GM18868 (cell line): ENCODE data around the gene CAMK2B.

ENCODE experiments used
- ATAC-seq: cut with Tn5 transposase; IDR thresholded peaks from one replicate; pipeline ENCODE4 v1.9.1; 2021; ENCODE audit warnings: mild to moderate bottlenecking, moderate library complexity; ENCODE audit not compliant: unreplicated experiment

CAMK2B gene

DNA sequence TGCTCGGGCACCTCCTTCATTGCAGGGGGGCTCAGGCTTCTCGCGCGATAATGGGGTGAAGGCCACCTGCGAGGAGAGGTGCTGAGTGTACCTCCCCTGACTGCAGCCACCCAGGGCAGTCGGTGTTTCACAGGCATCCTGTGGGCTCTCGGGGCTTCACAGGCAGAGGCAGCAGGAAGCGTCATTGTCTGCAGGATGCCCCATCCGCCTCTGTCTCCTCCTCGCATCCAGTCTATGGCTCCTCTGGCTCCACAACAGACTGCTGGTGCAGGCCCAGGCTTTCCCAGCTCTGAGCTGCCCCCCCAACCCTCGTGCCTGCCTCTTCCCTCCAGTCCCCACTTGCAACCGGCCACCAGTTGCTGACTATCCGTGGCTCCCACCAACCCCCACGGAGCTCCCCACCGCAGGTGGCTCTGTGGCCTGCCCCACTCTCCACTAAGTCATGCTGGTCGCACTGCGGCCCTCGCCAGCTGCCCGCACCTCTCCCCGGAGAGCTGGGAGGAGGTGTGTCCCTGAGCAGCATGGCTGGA lies 36.5 kb downstream of the CAMK2B start:
- ATAC-seq, result no peak

DNA sequence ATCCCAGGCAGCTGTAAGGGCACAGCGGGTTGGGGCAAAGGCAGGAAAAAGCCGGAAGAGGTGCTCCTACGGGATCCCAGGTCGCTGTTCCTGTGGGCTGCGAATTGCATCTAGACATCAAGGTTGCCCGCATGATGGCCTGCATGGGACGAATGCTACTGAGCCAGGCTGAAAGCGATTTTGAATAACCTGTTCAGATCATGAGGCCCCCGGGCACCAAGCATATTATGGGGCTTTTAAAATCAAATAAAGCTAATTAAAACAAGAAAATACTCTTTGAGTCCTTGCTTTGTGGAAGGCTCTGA lies 37.1 kb downstream of the CAMK2B start:
- ATAC-seq, result no peak

- ATAC-seq, result no peak
Observed at GRCh38 chr7:44287488-44288380, 37.7 kb downstream of the CAMK2B start.

GRCh38 chr7:44286618-44287487 lies 38.5 kb downstream of the CAMK2B start:
- ATAC-seq, result no peak

DNA sequence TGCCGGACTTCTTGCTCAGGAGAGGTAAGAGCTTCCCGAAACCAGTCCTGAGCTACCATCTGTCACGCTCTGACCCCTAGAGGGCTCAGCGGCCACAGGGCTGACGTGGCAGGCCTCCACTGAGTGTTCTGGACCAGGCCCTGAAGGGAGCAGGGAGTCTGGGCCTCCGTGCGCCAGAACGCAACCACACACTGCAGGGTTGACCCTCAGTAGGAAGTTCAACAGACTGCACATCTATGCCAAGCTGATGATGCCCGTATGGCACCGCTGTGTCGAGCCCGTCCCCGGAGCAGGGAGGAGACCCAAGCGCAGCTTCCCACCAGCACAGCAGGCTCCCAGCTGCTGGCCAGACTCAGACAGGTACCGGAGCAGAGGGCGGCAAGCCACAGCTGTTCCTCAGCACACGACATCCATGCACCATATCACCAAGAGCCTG lies 39.2 kb downstream of the CAMK2B start:
- ATAC-seq, result no peak

GRCh38 chr7:44285561-44285960 lies 39.8 kb downstream of the CAMK2B start:
- ATAC-seq, result no peak

DNA sequence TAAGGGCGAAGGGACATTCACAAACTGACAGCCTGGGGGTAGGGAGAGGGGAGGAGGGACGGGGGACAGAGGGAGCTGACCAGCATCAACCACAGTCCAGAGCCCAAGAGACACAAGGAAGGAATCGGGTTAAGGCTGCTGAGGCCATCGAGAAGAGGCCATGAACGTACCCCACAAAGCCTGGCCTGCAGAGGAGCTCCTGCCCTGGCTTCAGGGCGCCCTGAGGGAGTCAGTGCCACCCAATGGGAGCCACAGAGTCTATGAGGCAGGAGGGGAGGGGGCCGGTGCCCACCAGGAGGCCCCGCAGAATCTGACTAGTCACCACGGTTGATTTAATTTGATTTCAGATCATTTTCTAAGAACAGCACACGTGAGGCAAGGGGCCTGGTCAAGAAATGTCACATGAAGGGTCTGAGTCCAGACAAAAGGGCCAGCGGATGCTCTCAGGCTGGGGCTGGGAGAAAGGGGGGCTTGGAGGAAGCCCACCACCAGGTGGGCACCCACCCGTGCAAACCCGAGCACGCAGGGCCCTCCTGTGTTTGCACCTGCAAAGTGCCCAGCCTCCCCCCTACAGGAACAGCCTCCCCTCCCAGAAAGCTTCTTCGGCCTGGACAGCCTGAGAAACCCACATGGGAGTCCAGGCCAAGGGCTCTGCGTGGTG lies 40.4 kb downstream of the CAMK2B start:
- ATAC-seq, result no peak

- no peak for ATAC-seq
Observed at GRCh38 chr7:44284216-44284615, 41.2 kb downstream of the CAMK2B start.

- no peak for ATAC-seq
Observed at GRCh38 chr7:44283381-44284211, 41.8 kb downstream of the CAMK2B start.

DNA sequence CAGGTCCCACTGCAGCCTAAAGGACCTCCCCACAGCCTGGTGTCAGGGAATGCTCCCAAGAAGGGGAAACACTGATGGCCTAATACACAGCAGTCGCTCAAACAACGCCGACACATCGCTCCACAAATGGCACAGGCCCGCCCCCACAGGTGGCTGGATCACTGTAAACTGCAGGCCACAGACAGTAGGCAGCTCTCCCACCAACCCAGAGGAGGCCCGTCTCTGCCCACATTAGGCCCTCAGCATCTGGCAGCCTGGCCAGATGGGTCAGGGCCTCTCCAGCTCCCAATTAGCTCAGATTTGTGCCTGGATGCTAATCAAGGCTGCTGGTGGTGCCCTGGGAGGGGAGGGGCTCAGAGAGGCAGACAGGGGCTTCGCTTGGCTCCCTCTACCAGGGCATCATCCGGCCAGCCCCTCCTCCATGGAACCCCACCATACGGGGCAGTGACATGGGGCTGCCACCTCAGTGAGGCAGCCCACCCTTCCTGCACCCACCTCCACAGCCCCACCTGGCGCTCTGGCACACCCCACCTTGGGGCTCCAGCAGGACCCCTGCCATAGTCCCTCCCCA lies 42.7 kb downstream of the CAMK2B start:
- ATAC-seq, result no peak

GRCh38 chr7:44281811-44282600 lies 43.4 kb downstream of the CAMK2B start:
- ATAC-seq, result no peak

DNA sequence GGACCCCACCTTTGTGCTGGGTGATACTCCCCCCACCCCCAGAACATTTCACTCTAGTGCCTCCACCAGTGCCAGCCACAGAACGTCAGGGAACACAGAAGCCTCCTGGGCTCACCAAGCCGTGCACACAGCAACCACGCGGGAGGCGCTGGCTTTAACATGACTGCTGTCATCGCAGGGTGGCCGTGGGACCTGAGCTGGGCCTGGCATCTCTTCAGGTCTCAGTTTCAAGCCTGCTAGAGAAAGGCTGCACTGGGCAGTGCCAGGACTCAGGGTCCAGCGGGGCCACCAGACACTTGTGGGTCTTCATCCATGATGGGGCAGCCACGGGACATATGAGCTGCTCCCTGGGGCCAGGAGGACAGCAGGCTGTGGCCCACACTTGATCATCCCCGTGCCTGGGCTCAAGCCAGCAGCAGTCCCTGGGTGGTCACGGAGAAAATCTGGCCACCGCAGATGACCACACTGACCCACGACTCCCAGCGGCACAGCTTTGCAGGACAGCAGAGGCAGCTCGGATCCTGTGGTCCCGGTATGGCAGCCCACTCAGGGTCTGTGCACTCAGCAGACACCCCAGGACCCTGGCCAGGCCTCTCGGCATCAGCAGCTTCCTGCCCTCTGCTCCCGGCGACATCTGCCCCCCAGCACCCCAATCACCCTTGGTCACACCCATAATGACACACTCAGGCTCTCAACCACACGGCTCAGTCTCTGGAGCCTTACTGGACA lies 44.2 kb downstream of the CAMK2B start:
- ATAC-seq, result no peak

GRCh38 chr7:44280636-44280992 lies 44.8 kb downstream of the CAMK2B start:
- no peak for ATAC-seq

- no peak for ATAC-seq
Observed at GRCh38 chr7:44279731-44280505, 45.5 kb downstream of the CAMK2B start.

GRCh38 chr7:44279286-44279685 lies 46.1 kb downstream of the CAMK2B start:
- no peak for ATAC-seq

DNA sequence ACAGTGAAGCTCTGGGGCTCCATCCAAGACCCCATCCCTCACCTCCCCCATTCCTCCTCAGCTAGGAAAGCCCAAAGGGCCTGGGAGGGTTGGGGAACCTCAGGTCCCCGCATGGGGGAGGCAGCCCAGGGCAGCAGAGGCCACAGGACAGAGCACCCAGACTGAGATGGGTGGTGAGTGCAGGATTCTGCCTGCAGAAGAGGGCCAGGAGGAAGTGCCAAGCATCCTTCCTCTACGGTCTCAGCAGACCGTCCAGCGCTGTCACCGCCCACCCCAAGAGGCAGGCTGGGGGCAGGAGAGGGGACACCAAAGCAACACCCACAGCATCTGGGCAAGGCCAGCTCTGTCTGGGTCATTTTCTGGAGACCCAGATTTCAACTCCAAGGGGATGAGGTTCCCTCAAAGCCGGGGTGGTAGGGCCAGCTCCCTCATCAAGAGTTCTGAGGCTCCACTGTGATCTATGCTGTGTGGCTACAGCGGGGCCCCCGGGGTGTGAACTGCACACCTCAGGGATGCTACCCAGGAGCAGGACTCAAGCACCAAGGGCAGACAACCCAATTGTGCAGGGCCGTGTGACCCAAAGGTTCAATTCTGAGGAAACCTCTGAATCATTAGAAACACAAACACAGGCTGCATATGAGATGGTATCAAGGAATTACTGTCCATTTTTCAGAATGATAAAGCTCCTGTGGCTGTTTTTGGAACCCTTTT lies 46.8 kb downstream of the CAMK2B start:
- no peak for ATAC-seq

DNA sequence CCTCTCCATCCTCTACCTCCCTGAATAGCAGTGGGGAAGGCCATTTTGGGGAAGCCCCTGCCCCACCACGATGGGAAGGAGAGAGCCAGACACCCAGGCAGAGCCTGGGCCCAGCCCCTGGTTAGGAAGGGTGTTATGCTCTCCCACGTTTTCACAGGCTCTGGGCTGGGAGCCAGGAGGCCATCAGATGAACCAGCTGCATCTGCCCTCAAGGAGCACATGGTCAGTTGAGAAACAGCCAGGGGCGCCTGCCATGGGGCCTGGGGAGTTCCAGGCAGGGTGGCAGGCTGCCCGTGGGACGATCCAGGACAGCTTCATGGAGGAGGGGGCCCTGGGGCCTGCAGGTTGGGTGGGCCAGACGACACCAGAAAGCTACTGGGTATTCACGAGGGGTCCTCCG lies 47.5 kb downstream of the CAMK2B start:
- no peak for ATAC-seq
